Progenitor cell of endocrine pancreas (in vitro differentiated cells): Measurements from ENCODE around the gene NUDCD3. TPM values are rescaled to one million over a fixed set of nuclear protein-coding genes. Genes with fewer than 3 reads are reported as not detected.

Experiments
- DNase-seq: peaks from one replicate; pipeline ENCODE4 v3.0.0; 2021; ENCODE audit warnings: low spot score; ENCODE audit not compliant: unreplicated experiment
- H3K27ac Mint-ChIP-seq: 2 replicates; pipeline ENCODE4 v1.8.0; 2021; ENCODE audit warnings: mild to moderate bottlenecking, moderate library complexity, mixed read lengths
- H3K27me3 Mint-ChIP-seq: 2 replicates; pipeline ENCODE4 v1.8.0; 2021; ENCODE audit warnings: mixed read lengths
- H3K36me3 Mint-ChIP-seq: 2 replicates; pipeline ENCODE4 v1.8.0; 2022; ENCODE audit warnings: mixed read lengths; ENCODE audit not compliant: insufficient read depth
- H3K4me1 Mint-ChIP-seq: 2 replicates; pipeline ENCODE4 v1.8.0; 2021; ENCODE audit warnings: low read depth, mixed read lengths
- H3K4me3 Mint-ChIP-seq: 2 replicates; pipeline ENCODE4 v1.8.0; 2021; ENCODE audit warnings: low read depth, mild to moderate bottlenecking, moderate library complexity, mixed read lengths
- H3K9me3 Mint-ChIP-seq: 2 replicates; pipeline ENCODE4 v1.8.0; 2021; ENCODE audit warnings: low read depth, mixed read lengths
- CTCF ChIP-seq: fragments of 200-600 bp; sonication (generic); IDR thresholded peaks from one replicate; pipeline ENCODE4 v1.5.0; 2021; ENCODE audit warnings: antibody characterized with exemption, mild to moderate bottlenecking; ENCODE audit not compliant: unreplicated experiment
- total RNA-seq: library from RNA; stranded (reverse); gene quantifications from 2 replicates; pipeline ENCODE4 v1.2.1, GENCODE V29; 2021

Gene NUDCD3
- total RNA-seq, 1 donor from 2014 or later: 89.0 TPM

DNA sequence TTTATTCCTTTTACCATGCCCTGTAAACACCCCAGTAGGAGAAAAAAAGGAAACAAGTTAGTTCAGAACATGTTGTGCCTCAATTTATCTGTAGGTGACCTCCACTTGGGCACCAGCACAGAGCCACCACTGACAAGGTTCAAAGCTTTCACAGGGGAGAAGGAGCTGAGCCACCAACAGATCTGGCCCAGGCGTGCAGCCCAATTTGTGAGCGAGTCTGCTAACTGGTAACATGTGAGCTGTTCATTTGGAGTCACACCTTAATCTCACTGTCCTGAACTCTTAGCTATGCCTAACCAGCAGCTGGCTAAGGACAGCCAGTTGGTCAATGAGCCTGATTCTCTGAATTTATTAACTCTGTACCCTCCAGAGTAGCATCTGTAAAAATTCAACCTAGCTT lies 86.7 kb downstream of the NUDCD3 start:
- Mint-ChIP-seq H3K9me3 (no peaks in the 10 kb centered on the region), H3K4me3 (no peak overlapping the region), H3K4me1 (peaks cover 2% of the 10 kb centered on the region), H3K36me3 (peaks cover 15% of the 10 kb centered on the region), H3K27me3 (no peaks in the 10 kb centered on the region), H3K27ac (no peak overlapping the region)
- DNase-seq: no peak
- TF ChIP-seq CTCF: no peak

- Mint-ChIP-seq H3K9me3 (no peaks in the 10 kb centered on the region), H3K27ac (no peak overlapping the region), H3K36me3 (peaks cover 17% of the 10 kb centered on the region), H3K4me3 (no peak overlapping the region), H3K4me1 (peaks cover 2% of the 10 kb centered on the region), H3K27me3 (no peaks in the 10 kb centered on the region)
- no peak for TF ChIP-seq CTCF
- DNase-seq: no peak
Measured at GRCh38 chr7:44403176-44403759, 87.2 kb downstream of the NUDCD3 start.

DNA sequence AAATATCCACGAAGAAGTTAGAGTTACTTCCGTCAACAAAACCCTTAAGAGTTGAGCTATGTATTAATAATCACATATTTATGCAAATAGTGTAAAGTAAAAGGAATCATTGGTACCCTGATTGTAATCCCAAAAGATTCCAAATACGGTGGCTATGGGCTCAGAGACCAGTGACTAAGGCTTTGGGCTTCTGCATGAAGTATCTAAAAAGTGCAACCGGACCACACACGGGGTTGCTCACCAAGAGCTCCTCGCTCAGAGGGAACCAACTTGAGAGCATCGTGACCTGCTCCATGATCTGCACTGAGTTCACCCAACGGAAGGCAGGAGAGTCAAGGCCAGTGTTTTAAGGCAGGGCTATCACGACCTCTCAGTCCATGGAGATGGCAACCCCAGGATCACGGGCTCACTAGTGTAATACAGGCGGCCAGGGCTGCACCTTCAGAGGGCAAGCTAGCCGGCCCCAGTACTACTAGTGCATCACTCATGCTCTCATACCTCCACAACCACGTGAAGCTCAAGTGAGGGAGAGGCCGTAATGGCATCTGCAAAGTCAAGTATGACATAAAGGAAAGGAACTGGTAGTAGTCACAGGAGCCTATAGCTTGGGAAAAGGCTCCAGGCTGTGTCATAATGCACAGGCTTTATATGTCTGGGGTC lies 87.9 kb downstream of the NUDCD3 start:
- TF ChIP-seq CTCF: no peak
- Mint-ChIP-seq H3K27me3 (no peaks in the 10 kb centered on the region), H3K9me3 (no peaks in the 10 kb centered on the region), H3K27ac (no peak overlapping the region), H3K4me3 (no peak overlapping the region), H3K36me3 (peaks cover 21% of the 10 kb centered on the region), H3K4me1 (peaks cover 2% of the 10 kb centered on the region)
- no peak for DNase-seq

DNA sequence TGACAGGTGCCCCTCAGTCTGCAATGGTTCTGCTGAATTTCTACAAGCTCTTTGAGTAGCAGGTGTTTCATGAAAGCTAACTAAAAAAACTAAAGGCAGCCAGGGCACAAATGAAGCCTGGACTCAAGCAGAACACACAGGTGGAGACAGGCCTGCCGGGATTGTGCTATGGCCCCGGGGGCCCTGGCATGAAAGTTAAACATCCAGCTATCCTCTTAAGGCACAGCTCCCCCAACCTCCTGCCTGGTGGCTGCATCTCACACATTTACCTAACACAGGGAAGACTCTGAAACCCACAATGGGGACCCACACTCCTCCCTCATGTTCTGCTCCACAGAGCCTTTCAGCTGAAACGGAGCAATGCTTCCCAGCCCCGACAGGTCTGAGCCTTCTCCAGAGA lies 88.8 kb downstream of the NUDCD3 start:
- H3K4me3 Mint-ChIP-seq: no peak overlapping the region
- H3K36me3 Mint-ChIP-seq: peaks cover 21% of the 10 kb centered on the region
- H3K27ac Mint-ChIP-seq: no peak overlapping the region
- no peaks in the 10 kb centered on the region for H3K9me3 Mint-ChIP-seq
- no peak for TF ChIP-seq CTCF
- DNase-seq: no peak
- H3K27me3 Mint-ChIP-seq: no peaks in the 10 kb centered on the region
- peaks cover 2% of the 10 kb centered on the region for H3K4me1 Mint-ChIP-seq

GRCh38 chr7:44400033-44400511 lies 90.4 kb downstream of the NUDCD3 start:
- TF ChIP-seq CTCF: no peak
- H3K4me1 Mint-ChIP-seq: peaks cover 2% of the 10 kb centered on the region
- H3K9me3 Mint-ChIP-seq: no peaks in the 10 kb centered on the region
- no peak for DNase-seq
- H3K4me3 Mint-ChIP-seq: no peak overlapping the region
- no peak overlapping the region for H3K27ac Mint-ChIP-seq
- H3K27me3 Mint-ChIP-seq: no peaks in the 10 kb centered on the region
- peaks cover 19% of the 10 kb centered on the region for H3K36me3 Mint-ChIP-seq
